Adrenal gland (tissue), 12 donors: ENCODE measurements around the gene FAF1. TPM values are rescaled to one million over a fixed set of nuclear protein-coding genes. Genes with fewer than 3 reads are reported as not detected.

Experiments used
- DNase-seq, 7 donors: peaks; one replicate each; pipeline ENCODE4 v3.0.0-alpha.2; 2019 to 2020
- H3K27ac ChIP-seq, 5 donors: fragments of 200-600 bp; sonication (generic) in 4 of 5; 1 replicate in 3 of 5; 2 replicates in 2 of 5; pipeline versions ENCODE4 v1.5.1 to v1.8.0; 2016 to 2020; ENCODE audit warnings: mild to moderate bottlenecking in 1 of 5
- H3K27me3 ChIP-seq: fragments of 200-600 bp; 2 replicates; pipeline ENCODE4 v1.8.0; 2021
- H3K36me3 ChIP-seq, 2 donors: fragments of 200-600 bp; replicated peaks in 1 of 2; 1 replicate in 1 of 2; 2 replicates in 1 of 2; pipeline versions ENCODE4 v1.5.1 to v1.8.0; 2018 to 2022
- H3K4me1 ChIP-seq, 2 donors: fragments of 200-600 bp; replicated peaks in 1 of 2; 1 replicate in 1 of 2; 2 replicates in 1 of 2; pipeline versions ENCODE4 v1.5.1 to v1.8.0; 2018 to 2021
- H3K4me3 ChIP-seq, 4 donors: fragments of 200-600 bp; sonication (generic) in 3 of 4; one replicate each; pipeline ENCODE4 v1.5.1; 2016 to 2018
- H3K9me3 ChIP-seq, 3 donors: fragments of 200-600 bp; sonication (generic) in 1 of 3; replicated peaks in 1 of 3; 1 replicate in 2 of 3; 2 replicates in 1 of 3; pipeline versions ENCODE4 v1.5.1 to v1.8.0; 2016 to 2021
- POLR2A ChIP-seq, 2 donors: fragments of 450-650 bp; IDR thresholded peaks; one replicate each; pipeline ENCODE4 v1.6.1; 2017; ENCODE audit warnings: antibody characterized with exemption in 2 of 2, mild to moderate bottlenecking in 2 of 2, moderate library complexity in 1 of 2
- WGBS, 4 donors: extraction: QIAGEN DNeasy Blood & Tissue Kit in 2 of 4; methylation state at CpG; one replicate each; pipeline versions ENCODE4 v1.1.5 to v1.1.7; 2013 to 2017; 5-methylcytosine and 5-hydroxymethylcytosine counted together
- intact Hi-C, 2 donors: fragments of 100-400 bp; cut with DNase I; formaldehyde crosslinking; loops; one replicate each; pipeline versions ENCODE4 v1.14.1 to v1.15.0; 2022 to 2023
- polyA plus RNA-seq, 3 donors: library from polyadenylated mRNA; stranded (reverse); fragments of 200-250 nt in 2 of 3; fragments of 350-450 nt in 1 of 3; fragmentation: Illumina TruSeq in 1 of 3; extraction: RNeasy Lipid Tissue Mini Kit (QIAGEN cat#74804) in 1 of 3; gene quantifications; one replicate each; pipeline ENCODE4 v1.2.3, GENCODE V29; 2013 to 2014
- total RNA-seq, 9 donors: library from RNA; depleted of rRNA in 4 of 9; stranded (reverse); fragments of >200 nt in 4 of 9; fragments of 120-200 nt in 1 of 9; fragmentation: NEBNext Ultra II Directional in 1 of 9; extraction: Animal tissue kit (Norgen Biotek cat#: 25700) in 1 of 9; gene quantifications; one replicate each; pipeline versions ENCODE4 v1.1.0 to v1.2.4, GENCODE V29; 2013 to 2023
- TF ChIP-seq, protein P1 (sequence below), 6 experiments: fragments of 450-650 bp in 4 of 6; fragments of 200-600 bp in 2 of 6; sonication (generic) in 1 of 6; IDR thresholded peaks; 1 replicate in 5 of 6; 2 replicates in 1 of 6; pipeline versions ENCODE4 v1.5.1 to v1.8.0; 2016 to 2021; ENCODE audit warnings: antibody characterized with exemption in 6 of 6, mild to moderate bottlenecking in 2 of 6, moderate library complexity in 1 of 6
- donor health status: healthy with polysubstance abuse.
- donor health status: Bipolar disorder and iron deficiency.
- donor health status: DM: yes; HTN: yes; CAD: no.
- donor health status: DM: no; HTN: no; CAD: no.
- donor health status: DM: no; HTN: no; CAD: no.
- donor health status: DM: yes; HTN: yes; CAD: no.

Gene FAF1
- total and polyA plus RNA-seq, 12 donors: 23.4 to 88.4 (median 44.5) TPM

GRCh38 chr1:50487725-50488124 lies 472.3 kb downstream of the FAF1 start:
- WGBS, 4 donors: 95 to 100% (median 100%) methylated on average over 1 of the region's 1 CpG
- Histone ChIP-seq H3K9me3 (no peaks in the 10 kb centered on the region), H3K4me1 (peaks cover 7 to 10% of the 10 kb centered on the region in 2 donors), H3K27ac (no peak overlapping the region), H3K4me3 (no peak overlapping the region), H3K27me3 (no peaks in the 10 kb centered on the region), H3K36me3 (no peaks in the 10 kb centered on the region)
- DNase-seq: no peak
- intact Hi-C loops: no loop called here
- TF ChIP-seq, protein P1, sequence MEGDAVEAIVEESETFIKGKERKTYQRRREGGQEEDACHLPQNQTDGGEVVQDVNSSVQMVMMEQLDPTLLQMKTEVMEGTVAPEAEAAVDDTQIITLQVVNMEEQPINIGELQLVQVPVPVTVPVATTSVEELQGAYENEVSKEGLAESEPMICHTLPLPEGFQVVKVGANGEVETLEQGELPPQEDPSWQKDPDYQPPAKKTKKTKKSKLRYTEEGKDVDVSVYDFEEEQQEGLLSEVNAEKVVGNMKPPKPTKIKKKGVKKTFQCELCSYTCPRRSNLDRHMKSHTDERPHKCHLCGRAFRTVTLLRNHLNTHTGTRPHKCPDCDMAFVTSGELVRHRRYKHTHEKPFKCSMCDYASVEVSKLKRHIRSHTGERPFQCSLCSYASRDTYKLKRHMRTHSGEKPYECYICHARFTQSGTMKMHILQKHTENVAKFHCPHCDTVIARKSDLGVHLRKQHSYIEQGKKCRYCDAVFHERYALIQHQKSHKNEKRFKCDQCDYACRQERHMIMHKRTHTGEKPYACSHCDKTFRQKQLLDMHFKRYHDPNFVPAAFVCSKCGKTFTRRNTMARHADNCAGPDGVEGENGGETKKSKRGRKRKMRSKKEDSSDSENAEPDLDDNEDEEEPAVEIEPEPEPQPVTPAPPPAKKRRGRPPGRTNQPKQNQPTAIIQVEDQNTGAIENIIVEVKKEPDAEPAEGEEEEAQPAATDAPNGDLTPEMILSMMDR (IDR thresholded peaks at IDR 0.05): no peak

DNA sequence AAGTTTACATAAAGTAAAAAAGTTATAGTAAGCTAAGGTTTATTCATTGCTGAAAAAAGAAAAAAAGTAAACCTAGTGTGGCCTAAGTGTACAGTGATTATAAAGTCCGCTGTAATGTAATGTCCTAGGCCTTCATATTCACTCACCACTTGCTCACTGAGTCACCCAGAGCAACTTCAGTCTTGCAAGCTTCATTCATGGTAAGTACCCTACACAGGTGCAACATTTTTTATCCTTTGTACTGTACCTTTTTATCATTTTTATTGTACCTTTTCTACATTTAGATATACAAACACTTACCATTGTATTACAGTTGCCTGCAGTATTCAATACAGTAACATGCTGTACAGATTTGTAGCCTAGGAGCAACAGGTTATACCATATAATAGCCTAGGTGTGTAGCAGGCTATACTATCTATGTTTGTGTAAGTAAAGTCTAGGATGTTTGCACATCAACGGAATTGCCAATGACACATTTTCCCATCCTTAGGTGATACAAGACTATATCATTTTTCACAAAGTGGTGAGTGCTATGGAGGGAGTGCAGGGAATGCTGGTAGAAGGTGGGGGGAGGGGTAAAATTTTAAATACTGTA lies 478.8 kb downstream of the FAF1 start:
- no peaks in the 10 kb centered on the region for H3K9me3 ChIP-seq
- H3K27me3 ChIP-seq: no peaks in the 10 kb centered on the region
- H3K4me1 ChIP-seq: no peaks in the 10 kb centered on the region
- TF ChIP-seq, protein P1 (IDR thresholded peaks at IDR 0.05): no peak
- TF ChIP-seq POLR2A (IDR thresholded peaks at IDR 0.05): no peak
- 93 to 96% (median 96%) methylated on average over 2 of the region's 2 CpGs for WGBS, 4 donors
- no peak overlapping the region for H3K4me3 ChIP-seq
- H3K36me3 ChIP-seq: no peaks in the 10 kb centered on the region
- DNase-seq: no peak
- no peak overlapping the region for H3K27ac ChIP-seq
- intact Hi-C loops: no loop called here

- H3K4me1 ChIP-seq: no peaks in the 10 kb centered on the region
- H3K9me3 ChIP-seq: no peaks in the 10 kb centered on the region
- no peak overlapping the region for H3K27ac ChIP-seq
- no peaks in the 10 kb centered on the region for H3K36me3 ChIP-seq
- intact Hi-C loops: no loop called here
- TF ChIP-seq, protein P1 (IDR thresholded peaks at IDR 0.05): no peak
- no peak overlapping the region for H3K4me3 ChIP-seq
- 97 to 100% (median 97%) methylated on average over 1 of the region's 1 CpG for WGBS, 4 donors
- no peak for DNase-seq
- no peaks in the 10 kb centered on the region for H3K27me3 ChIP-seq
These were observed 483.3 kb downstream of the FAF1 start for GRCh38 chr1:50476800-50477199.

GRCh38 chr1:50474859-50475809 lies 484.9 kb downstream of the FAF1 start:
- intact Hi-C loops: no loop called here

More at GRCh38 chr1:50474859-50475809, 484.9 kb downstream of the FAF1 start:
- TF ChIP-seq, protein P1 (IDR thresholded peaks at IDR 0.05): no peak
- no peak for TF ChIP-seq POLR2A (IDR thresholded peaks at IDR 0.05)
- H3K4me1 ChIP-seq: no peaks in the 10 kb centered on the region
- no peak for DNase-seq
- H3K9me3 ChIP-seq: no peaks in the 10 kb centered on the region
- no peak overlapping the region for H3K4me3 ChIP-seq
- no peaks in the 10 kb centered on the region for H3K36me3 ChIP-seq
- H3K27me3 ChIP-seq: no peaks in the 10 kb centered on the region
- WGBS, 4 donors: 89 to 97% (median 95%) methylated on average over 7 of the region's 7 CpGs
- no peak overlapping the region for H3K27ac ChIP-seq
